ENCODE results near the gene STPG2. TPM values are rescaled to one million over a fixed set of nuclear protein-coding genes. Genes with fewer than 3 reads are reported as not detected.

STPG2 gene
- total RNA-seq, 1 donor from 2014 or later = 15.6 TPM

Other genes starting within 250 kb of the STPG2 start
- 245 TPM for gene RAP1GDS1, start 117.9 kb upstream of the STPG2 start, total RNA-seq

Data from occipital lobe (tissue), 1 donor.